Heart right ventricle (tissue), 16 donors: ENCODE measurements around the gene IFITM10. TPM values are rescaled to one million over a fixed set of nuclear protein-coding genes. Genes with fewer than 3 reads are reported as not detected.

Source experiments
- ATAC-seq, 8 donors: fragments of 200-7000 bp; cut with Tn5 transposase; one replicate each; pipeline ENCODE4 v1.9.1; 2020; ENCODE audit warnings: mild to moderate bottlenecking in 8 of 8, moderate library complexity in 8 of 8, moderate number of reproducible peaks in 1 of 8
- DNase-seq, 2 donors: peaks; one replicate each; pipeline ENCODE4 v3.0.0-alpha.2; 2020
- H3K27ac ChIP-seq, 10 donors: fragments of 200-600 bp; sonication (generic) in 2 of 10; one replicate each; pipeline versions ENCODE4 v1.5.0 to v1.8.0; 2020 to 2022; ENCODE audit warnings: mild to moderate bottlenecking in 3 of 10
- H3K27me3 ChIP-seq, 7 donors: fragments of 200-600 bp; one replicate each; pipeline ENCODE4 v1.8.0; 2021 to 2022; ENCODE audit warnings: mild to moderate bottlenecking in 2 of 7
- H3K36me3 ChIP-seq, 9 donors: fragments of 200-600 bp; sonication (generic) in 1 of 9; one replicate each; pipeline versions ENCODE4 v1.5.0 to v1.8.0; 2020 to 2022; ENCODE audit warnings: mild to moderate bottlenecking in 2 of 9
- H3K4me1 ChIP-seq, 9 donors: fragments of 200-600 bp; sonication (generic) in 1 of 9; one replicate each; pipeline versions ENCODE4 v1.5.0 to v1.8.0; 2020 to 2022; ENCODE audit warnings: mild to moderate bottlenecking in 4 of 9
- H3K4me3 ChIP-seq, 10 donors: fragments of 200-600 bp; sonication (generic) in 2 of 10; one replicate each; pipeline versions ENCODE4 v1.5.0 to v1.8.0; 2020 to 2022; ENCODE audit warnings: mild to moderate bottlenecking in 7 of 10, moderate library complexity in 2 of 10
- H3K9me3 ChIP-seq, 11 donors: fragments of 200-600 bp in 10 of 11; sonication (generic) in 2 of 11; one replicate each; pipeline versions ENCODE4 v1.5.0 to v1.8.0; 2013 to 2022; ENCODE audit warnings: mild to moderate bottlenecking in 2 of 11, control low read depth in 1 of 11, moderate library complexity in 1 of 11
- CTCF ChIP-seq, 9 donors: fragments of 200-600 bp; sonication (generic) in 2 of 9; IDR thresholded peaks; one replicate each; pipeline versions ENCODE4 v1.5.0 to v1.8.0; 2021 to 2022; ENCODE audit warnings: antibody characterized with exemption in 9 of 9, mild to moderate bottlenecking in 5 of 9, moderate library complexity in 1 of 9
- WGBS, 2 donors: extraction: QIAGEN DNeasy Blood & Tissue Kit; methylation state at CpG; one replicate each; pipeline ENCODE4 v1.1.7; 2013; ENCODE audit warnings: inconsistent platforms in 1 of 2; 5-methylcytosine and 5-hydroxymethylcytosine counted together
- intact Hi-C, 10 donors: fragments of 100-400 bp; cut with DNase I; formaldehyde crosslinking; loops; one replicate each; pipeline versions ENCODE4 v1.11.1 to v1.14.2; 2022
- polyA plus RNA-seq, 2 donors: library from polyadenylated mRNA; stranded (reverse); fragments of 200-250 nt; gene quantifications; one replicate each; pipeline ENCODE4 v1.2.3, GENCODE V29; 2013
- total RNA-seq, 10 donors: library from RNA; stranded (reverse); fragmentation: NEBNext Ultra II Directional in 3 of 10; extraction: Animal tissue kit (Norgen Biotek cat#: 25700) in 3 of 10; gene quantifications; one replicate each; pipeline versions ENCODE4 v1.2.1 to v1.2.4, GENCODE V29; 2021 to 2023
- donor health status: Arrhythmogenic right ventricular cardiomyopathy.
- donor health status: ischemic (EF 13 %, LVEDD 7.1; RV severe dilation, severe dysfunction).
- donor health status: healthy with polysubstance abuse.
- donor health status: DM: no; HTN: yes; CAD: no.
- donor health status: DM: no; HTN: no; CAD: no.
- donor health status: ischemic (EF 25% LVEDD 6.9; RV normal size, moderate dysfunction).
- donor health status: ischemic (EF 25% LVEDD 5.7; RV mildly dilated, moderate dysfunction).
- donor health status: healthy.
- donor health status: DM: yes; HTN: yes; CAD: no.
- donor health status: Ischemic cardiomyopathy.
- donor health status: ischemic (EF 35%, LVEDD 5.7; RV mildly dilated, moderate dysfunction).
- donor health status: nonischemic (EF 11% LVEDD 7.7; RV severe dilation, severe dysfunction).
- donor health status: DM: yes; HTN: yes; CAD: no.
- donor health status: PGD.
- donor health status: ischemic (EF 29% LVEDD 5.4; RV normal size, mild dysfunction).
- donor health status: nonischemic (EF 23%, LVEDD 6.1; RV moderate dilation, normal function).

Gene IFITM10
- total and polyA plus RNA-seq, 12 donors = 0.07 to 2.4 (median 0.42) TPM

- ATAC-seq (peak in 7 of 8 donors; percentile 42 to 85 (median 66)), DNase-seq (no peak)
- WGBS, 2 donors = 83 to 84% methylated on average over 17 of the region's 17 CpGs
- intact Hi-C loops = loop anchor here in 3 of 10 donors (1.0 to 5.0 kb wide), 4 partner anchors 50 to 125 kb away; partner anchors contain the start of gene CTSD (in 1 of the 3)
- peak in 7 of 9 donors; percentile 28 to 54 (median 42) for TF ChIP-seq CTCF (IDR thresholded peaks at IDR 0.05)
- peaks cover 0 to 5% (median 0%) of the 10 kb centered on the region in 11 donors for H3K9me3 ChIP-seq
- H3K27ac ChIP-seq = no peak overlapping the region
- H3K36me3 ChIP-seq = no peaks in the 10 kb centered on the region
- peaks cover 0 to 15% (median 0%) of the 10 kb centered on the region in 7 donors for H3K27me3 ChIP-seq
- no peak overlapping the region for H3K4me3 ChIP-seq
- H3K4me1 ChIP-seq = no peaks in the 10 kb centered on the region
Observed at GRCh38 chr11:1706634-1707400, 43.6 kb downstream of the IFITM10 start.

- H3K9me3 ChIP-seq = no peaks in the 10 kb centered on the region
- intact Hi-C loops = loop anchor here in 3 of 10 donors (1.0 to 5.0 kb wide), 4 partner anchors 52 to 127 kb away; partner anchors contain the start of gene CTSD (in 1 of the 3)
- ATAC-seq = peak in 1 of 8 donors; percentile 26
Observed at GRCh38 chr11:1705126-1706052, 45.0 kb downstream of the IFITM10 start.

DNA sequence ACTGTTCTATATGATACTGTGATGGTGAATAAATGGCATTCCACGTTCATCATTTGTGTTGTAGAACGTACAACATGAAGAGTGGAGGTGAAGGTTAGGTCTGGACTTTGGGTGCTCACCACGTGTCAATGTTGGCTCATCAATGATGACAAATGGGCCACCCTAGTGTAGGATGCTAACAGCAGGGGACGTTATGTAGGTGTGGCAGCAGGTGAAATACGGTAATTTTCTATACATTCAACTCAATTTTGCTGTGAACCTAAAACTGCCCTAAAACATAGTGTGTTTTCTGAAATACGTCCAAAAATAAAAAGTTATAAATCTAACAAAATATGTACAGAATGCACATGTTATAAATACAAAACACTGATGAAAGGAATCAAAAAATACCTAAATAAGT, 47.2 kb downstream of the IFITM10 start:
- no peak for TF ChIP-seq CTCF (IDR thresholded peaks at IDR 0.05)
- Histone ChIP-seq H3K9me3 (no peaks in the 10 kb centered on the region), H3K4me1 (no peaks in the 10 kb centered on the region), H3K36me3 (no peaks in the 10 kb centered on the region), H3K27ac (no peak overlapping the region), H3K27me3 (peaks cover 0 to 22% (median 0%) of the 10 kb centered on the region in 7 donors), H3K4me3 (no peak overlapping the region)
- ATAC-seq (no peak), DNase-seq (no peak)
- 86 to 91% methylated on average over 6 of the region's 6 CpGs for WGBS, 2 donors
- intact Hi-C loops = no loop called here

More at GRCh38 chr11:1705126-1706052, 45.0 kb downstream of the IFITM10 start:
- DNase-seq = no peak
- H3K27me3 ChIP-seq = peaks cover 0 to 22% (median 0%) of the 10 kb centered on the region in 7 donors
- 73 to 83% methylated on average over 15 of the region's 15 CpGs for WGBS, 2 donors
- H3K36me3 ChIP-seq = no peaks in the 10 kb centered on the region
- no peak overlapping the region for H3K27ac ChIP-seq
- TF ChIP-seq CTCF (IDR thresholded peaks at IDR 0.05) = no peak
- H3K4me1 ChIP-seq = no peaks in the 10 kb centered on the region
- no peak overlapping the region for H3K4me3 ChIP-seq

- Histone ChIP-seq H3K36me3 (no peaks in the 10 kb centered on the region), H3K4me3 (no peak overlapping the region), H3K27me3 (peaks cover 0 to 22% (median 0%) of the 10 kb centered on the region in 7 donors), H3K4me1 (no peaks in the 10 kb centered on the region), H3K9me3 (no peaks in the 10 kb centered on the region), H3K27ac (no peak overlapping the region)
- TF ChIP-seq CTCF (IDR thresholded peaks at IDR 0.05) = no peak
- WGBS, 2 donors = 89 to 92% methylated on average over 10 of the region's 10 CpGs
- ATAC-seq = no peak
- DNase-seq = no peak
- intact Hi-C loops = no loop called here
Observed at GRCh38 chr11:1702506-1702905, 47.9 kb downstream of the IFITM10 start.
